SK-N-SH treated with all-trans-retinoic acid at 6 μM for 48 hours (cell line): Measurements from ENCODE around the gene C2orf69.
A peak's percentile ranks its signal among the peaks of the same experiment; 100 is the strongest.

ENCODE experiments used
- ATAC-seq: fragments of 200-7000 bp; cut with Tn5 transposase; 3 replicates; pipeline ENCODE4 v1.9.1; 2020; ENCODE audit warnings: mild to moderate bottlenecking, moderate library complexity
- ARNTL ChIP-seq: fragments of 450-650 bp; formaldehyde crosslinking; IDR thresholded peaks from 2 replicates; pipeline ENCODE4 v1.5.0; 2020; ENCODE audit warnings: low read depth, mild to moderate bottlenecking, moderate library complexity, borderline replicate concordance
- BACH2 ChIP-seq: fragments of 250-450 bp; sonication (Bioruptor Pico); IDR thresholded peaks from 2 replicates; pipeline ENCODE4 v1.9.0; 2021; ENCODE audit warnings: mild to moderate bottlenecking, borderline replicate concordance
- CREB5 ChIP-seq: fragments of 250-450 bp; sonication (Bioruptor Pico); IDR thresholded peaks from 2 replicates; pipeline ENCODE4 v1.5.1; 2020; ENCODE audit warnings: low read depth, mild to moderate bottlenecking, moderate library complexity
- CSDC2 ChIP-seq: fragments of 250-450 bp; sonication (Bioruptor Pico); IDR thresholded peaks from 2 replicates; pipeline ENCODE4 v1.5.0; 2020; ENCODE audit warnings: mild to moderate bottlenecking, moderate library complexity
- CSRNP3 ChIP-seq: fragments of 250-450 bp; sonication (Bioruptor Pico); IDR thresholded peaks from 2 replicates; pipeline ENCODE4 v1.5.1; 2021; ENCODE audit warnings: mild to moderate bottlenecking, moderate library complexity
- ESRRG ChIP-seq: fragments of 250-450 bp; sonication (Bioruptor Pico); IDR thresholded peaks from 2 replicates; pipeline ENCODE4 v1.6.1; 2021; ENCODE audit warnings: mild to moderate bottlenecking
- GLIS3 ChIP-seq: fragments of 250-450 bp; sonication (Bioruptor Pico); IDR thresholded peaks from 2 replicates; pipeline ENCODE4 v1.5.0; 2020; ENCODE audit warnings: mild to moderate bottlenecking, moderate library complexity
- OSR1 ChIP-seq: fragments of 250-450 bp; sonication (Bioruptor Pico); IDR thresholded peaks from 2 replicates; pipeline ENCODE4 v1.8.0; 2022; ENCODE audit warnings: moderate library complexity, mild to moderate bottlenecking, inconsistent platforms
- PPARA ChIP-seq: fragments of 250-450 bp; sonication (Bioruptor Pico); IDR thresholded peaks from 2 replicates; pipeline ENCODE4 v1.5.0; 2020; ENCODE audit warnings: mild to moderate bottlenecking, borderline replicate concordance
- RARB ChIP-seq: fragments of 250-450 bp; sonication (Bioruptor Pico); IDR thresholded peaks from 2 replicates; pipeline ENCODE4 v1.8.0; 2021; ENCODE audit warnings: mild to moderate bottlenecking, moderate library complexity
- TCF4 ChIP-seq: fragments of 250-450 bp; sonication (Bioruptor Pico); IDR thresholded peaks from 2 replicates; pipeline ENCODE4 v1.8.0; 2021; ENCODE audit warnings: mild to moderate bottlenecking, moderate library complexity, borderline replicate concordance
- TOX ChIP-seq: fragments of 250-450 bp; sonication (Bioruptor Pico); IDR thresholded peaks from 2 replicates; pipeline ENCODE4 v1.8.0; 2021; ENCODE audit warnings: mild to moderate bottlenecking, moderate library complexity, borderline replicate concordance
- ZC3H10 ChIP-seq: fragments of 250-450 bp; sonication (Bioruptor Pico); IDR thresholded peaks from 2 replicates; pipeline ENCODE4 v1.5.1; 2021; ENCODE audit warnings: mild to moderate bottlenecking, moderate library complexity
- ZFP3 ChIP-seq: fragments of 250-450 bp; sonication (Bioruptor Pico); IDR thresholded peaks from 2 replicates; pipeline ENCODE4 v1.5.0; 2020; ENCODE audit warnings: mild to moderate bottlenecking, moderate library complexity
- ZFP30 ChIP-seq: fragments of 450-650 bp; formaldehyde crosslinking; IDR thresholded peaks from 2 replicates; pipeline ENCODE4 v1.5.0; 2022; ENCODE audit warnings: mild to moderate bottlenecking, moderate library complexity
- ZNF8 ChIP-seq: fragments of 450-650 bp; formaldehyde crosslinking; IDR thresholded peaks from 2 replicates; pipeline ENCODE4 v1.5.0; 2020; ENCODE audit warnings: mild to moderate bottlenecking, moderate library complexity
- TF ChIP-seq, protein P1 (sequence below): fragments of 250-450 bp; sonication (Bioruptor Pico); IDR thresholded peaks from 2 replicates; pipeline ENCODE4 v1.8.0; 2020; ENCODE audit warnings: mild to moderate bottlenecking, moderate library complexity, borderline replicate concordance

Gene C2orf69, protein sequence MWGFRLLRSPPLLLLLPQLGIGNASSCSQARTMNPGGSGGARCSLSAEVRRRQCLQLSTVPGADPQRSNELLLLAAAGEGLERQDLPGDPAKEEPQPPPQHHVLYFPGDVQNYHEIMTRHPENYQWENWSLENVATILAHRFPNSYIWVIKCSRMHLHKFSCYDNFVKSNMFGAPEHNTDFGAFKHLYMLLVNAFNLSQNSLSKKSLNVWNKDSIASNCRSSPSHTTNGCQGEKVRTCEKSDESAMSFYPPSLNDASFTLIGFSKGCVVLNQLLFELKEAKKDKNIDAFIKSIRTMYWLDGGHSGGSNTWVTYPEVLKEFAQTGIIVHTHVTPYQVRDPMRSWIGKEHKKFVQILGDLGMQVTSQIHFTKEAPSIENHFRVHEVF

GRCh38 chr2:199911052-199911876 is at the start of gene C2orf69:
C2orf69 (plus strand) TSS chr2:199911293; CDS start chr2:199911439, 146 bp downstream.
- TF ChIP-seq OSR1 (CRISPR knock-in tag): no peak
- TF ChIP-seq TCF4 (CRISPR knock-in tag): no peak
- peak; percentile 64; the same call in 1 of the 2 replicates for TF ChIP-seq ZFP3
- ATAC-seq: peak; percentile 94

DNA sequence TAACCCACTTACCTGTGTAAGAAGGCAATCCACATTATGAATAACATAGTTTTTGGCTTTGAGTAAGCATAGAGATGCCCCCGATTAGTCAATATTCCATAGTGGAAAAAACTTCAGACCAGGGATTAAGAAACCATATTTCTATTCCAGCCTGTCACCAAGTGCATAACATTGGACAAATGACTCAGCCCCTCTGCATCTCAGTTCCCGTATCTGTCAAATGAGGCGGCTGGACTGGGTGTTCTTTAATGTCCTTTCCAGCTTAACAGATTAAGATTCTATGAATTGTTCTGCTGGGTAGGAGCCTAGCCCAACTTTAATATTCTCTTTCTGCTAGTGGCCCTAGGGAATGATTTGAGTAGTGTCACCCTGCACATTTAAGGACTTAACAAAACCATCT is 48.3 kb upstream of the C2orf69 start:
- no peak for TF ChIP-seq TCF4 (CRISPR knock-in tag)
- TF ChIP-seq RARB (CRISPR knock-in tag): no peak
- no peak for TF ChIP-seq CREB5 (CRISPR knock-in tag)
- TF ChIP-seq TOX: no peak
- TF ChIP-seq BACH2: no peak
- no peak for TF ChIP-seq GLIS3 (CRISPR knock-in tag)
- no peak for TF ChIP-seq OSR1 (CRISPR knock-in tag)
- no peak for TF ChIP-seq ZC3H10 (CRISPR knock-in tag)
- TF ChIP-seq ZFP3: no peak
- ATAC-seq: no peak

- TF ChIP-seq TOX (no peak), CREB5 (CRISPR knock-in tag) (no peak), BACH2 (no peak), OSR1 (CRISPR knock-in tag) (no peak)
- TF ChIP-seq, protein P1, sequence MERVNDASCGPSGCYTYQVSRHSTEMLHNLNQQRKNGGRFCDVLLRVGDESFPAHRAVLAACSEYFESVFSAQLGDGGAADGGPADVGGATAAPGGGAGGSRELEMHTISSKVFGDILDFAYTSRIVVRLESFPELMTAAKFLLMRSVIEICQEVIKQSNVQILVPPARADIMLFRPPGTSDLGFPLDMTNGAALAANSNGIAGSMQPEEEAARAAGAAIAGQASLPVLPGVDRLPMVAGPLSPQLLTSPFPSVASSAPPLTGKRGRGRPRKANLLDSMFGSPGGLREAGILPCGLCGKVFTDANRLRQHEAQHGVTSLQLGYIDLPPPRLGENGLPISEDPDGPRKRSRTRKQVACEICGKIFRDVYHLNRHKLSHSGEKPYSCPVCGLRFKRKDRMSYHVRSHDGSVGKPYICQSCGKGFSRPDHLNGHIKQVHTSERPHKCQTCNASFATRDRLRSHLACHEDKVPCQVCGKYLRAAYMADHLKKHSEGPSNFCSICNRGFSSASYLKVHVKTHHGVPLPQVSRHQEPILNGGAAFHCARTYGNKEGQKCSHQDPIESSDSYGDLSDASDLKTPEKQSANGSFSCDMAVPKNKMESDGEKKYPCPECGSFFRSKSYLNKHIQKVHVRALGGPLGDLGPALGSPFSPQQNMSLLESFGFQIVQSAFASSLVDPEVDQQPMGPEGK: no peak
- no peak for ATAC-seq
Measured at GRCh38 chr2:199865905-199866304, 45.2 kb upstream of the C2orf69 start.

- no peak for ATAC-seq
- TF ChIP-seq, protein P1: no peak
- TF ChIP-seq CSRNP3: no peak
- TF ChIP-seq BACH2: no peak
- no peak for TF ChIP-seq TOX
- TF ChIP-seq RARB (CRISPR knock-in tag): no peak
- TF ChIP-seq ESRRG: no peak
- no peak for TF ChIP-seq ARNTL (CRISPR knock-in tag)
- no peak for TF ChIP-seq OSR1 (CRISPR knock-in tag)
- TF ChIP-seq CSDC2 (CRISPR knock-in tag): no peak
Measured at GRCh38 chr2:199868431-199869226, 42.5 kb upstream of the C2orf69 start.

GRCh38 chr2:199869227-199869541 is 41.9 kb upstream of the C2orf69 start:
- no peak for TF ChIP-seq TCF4 (CRISPR knock-in tag)
- TF ChIP-seq CSRNP3: no peak
- no peak for TF ChIP-seq CSDC2 (CRISPR knock-in tag)
- no peak for TF ChIP-seq ZFP30
- no peak for TF ChIP-seq ZNF8 (CRISPR knock-in tag)
- TF ChIP-seq, protein P1: no peak
- no peak for TF ChIP-seq PPARA
- ATAC-seq: no peak
